B cell (primary cell): ENCODE measurements around the gene ADGRB2. TPM values are rescaled to one million over a fixed set of nuclear protein-coding genes. Genes with fewer than 3 reads are reported as not detected.

Experiments
- ATAC-seq: fragments of 200-7000 bp; cut with Tn5 transposase; one replicate; pipeline ENCODE4 v1.10.0; 2021; ENCODE audit warnings: low read depth, mild to moderate bottlenecking, moderate number of reproducible peaks, moderate library complexity
- CTCF ChIA-PET: fragments of 350-600 bp; sonication (Branson Sonifier 250); formaldehyde crosslinking; loops from one replicate; lab custom pipeline; 2021; ENCODE audit warnings: antibody characterized with exemption, inconsistent platforms; lab: Charles Lee
- POLR2A ChIA-PET: fragments of 350-600 bp; sonication (Branson Sonifier 250); formaldehyde crosslinking; loops from one replicate; lab custom pipeline; 2021; ENCODE audit warnings: antibody characterized with exemption; lab: Charles Lee
- DNase-seq: peaks from one replicate; pipeline ENCODE4 v3.0.0; 2013
- H2AFZ ChIP-seq: 2 replicates; pipeline ENCODE4 v1.6.1; 2012; ENCODE audit warnings: mild to moderate bottlenecking, low read depth, low read length; ENCODE audit not compliant: insufficient read depth, poor library complexity, severe bottlenecking
- H3K27ac ChIP-seq, 2 donors: 1 replicate in 1 of 2; 2 replicates in 1 of 2; pipeline ENCODE4 v1.5.1; 2012 to 2013; ENCODE audit warnings: low read length in 2 of 2, mild to moderate bottlenecking in 2 of 2, moderate library complexity in 1 of 2
- H3K27me3 ChIP-seq, 4 experiments: fragments of 200-600 bp in 1 of 4; sonication (generic) in 1 of 4; replicated peaks in 1 of 4; 1 replicate in 2 of 4; 2 replicates in 2 of 4; pipeline versions ENCODE4 v1.6.1 to v1.7.0; 2013 to 2016; ENCODE audit warnings: low read length in 3 of 4, mild to moderate bottlenecking in 2 of 4, mixed read lengths in 1 of 4, moderate library complexity in 1 of 4; ENCODE audit not compliant: insufficient read depth in 4 of 4, control insufficient read depth in 3 of 4; ENCODE audit errors: control extremely low read depth in 1 of 4
- H3K36me3 ChIP-seq, 2 experiments: replicated peaks in 1 of 2; 1 replicate in 1 of 2; 2 replicates in 1 of 2; pipeline versions ENCODE4 v1.6.1 to v1.7.1; 2013; ENCODE audit warnings: low read length in 1 of 2; ENCODE audit not compliant: insufficient read depth in 2 of 2, control insufficient read depth in 1 of 2; ENCODE audit errors: control extremely low read depth in 1 of 2, extremely low read depth in 1 of 2
- H3K4me1 ChIP-seq, 2 donors: fragments of 200-600 bp in 1 of 2; sonication (generic) in 1 of 2; 1 replicate in 1 of 2; 2 replicates in 1 of 2; pipeline versions ENCODE4 v1.5.1 to v1.6.1; 2013 to 2017; ENCODE audit warnings: low read length in 2 of 2; ENCODE audit not compliant: control insufficient read depth in 2 of 2, insufficient read depth in 2 of 2
- H3K4me2 ChIP-seq: replicated peaks from 2 replicates; pipeline ENCODE3; 2012; ENCODE audit warnings: mild to moderate bottlenecking, low read depth, low read length; ENCODE audit not compliant: poor library complexity, severe bottlenecking
- H3K4me3 ChIP-seq, 5 experiments: fragments of 200-600 bp in 1 of 5; sonication (generic) in 1 of 5; 1 replicate in 3 of 5; 2 replicates in 2 of 5; pipeline versions ENCODE4 v1.5.1 to v1.7.0; 2011 to 2016; ENCODE audit warnings: low read length in 4 of 5, mild to moderate bottlenecking in 4 of 5, low read depth in 2 of 5, control low read depth in 1 of 5, moderate library complexity in 1 of 5; ENCODE audit not compliant: insufficient read depth in 1 of 5; ENCODE audit errors: control extremely low read depth in 1 of 5, extremely low read depth in 1 of 5
- H3K79me2 ChIP-seq: fragments of 200-600 bp; sonication (generic); one replicate; pipeline ENCODE4 v1.6.0; 2016; ENCODE audit warnings: low read length; ENCODE audit not compliant: control insufficient read depth, insufficient read depth
- H3K9ac ChIP-seq: fragments of 200-600 bp; sonication (generic); 2 replicates; pipeline ENCODE4 v1.6.1; 2017; ENCODE audit warnings: mild to moderate bottlenecking, low read length, moderate library complexity
- H3K9me3 ChIP-seq, 3 donors: one replicate each; pipeline versions ENCODE4 v1.6.1 to v1.7.1; 2013; ENCODE audit warnings: low read length in 2 of 3; ENCODE audit not compliant: control insufficient read depth in 2 of 3, insufficient read depth in 1 of 3; ENCODE audit errors: control extremely low read depth in 1 of 3
- H4K20me1 ChIP-seq: 2 replicates; pipeline ENCODE4 v1.6.0; 2012; ENCODE audit warnings: mild to moderate bottlenecking, low read length; ENCODE audit not compliant: insufficient read depth, control insufficient read depth, poor library complexity, severe bottlenecking
- H3K27ac Mint-ChIP-seq: one replicate; pipeline ENCODE4 v1.8.0; 2021; ENCODE audit warnings: mixed read lengths
- H3K27me3 Mint-ChIP-seq: one replicate; pipeline ENCODE4 v1.8.0; 2021; ENCODE audit warnings: mixed read lengths
- H3K4me1 Mint-ChIP-seq: one replicate; pipeline ENCODE4 v1.8.0; 2021; ENCODE audit warnings: mixed read lengths
- H3K4me3 Mint-ChIP-seq: one replicate; pipeline ENCODE4 v1.8.0; 2021; ENCODE audit warnings: mixed read lengths
- H3K9me3 Mint-ChIP-seq: one replicate; pipeline ENCODE4 v1.8.0; 2022; ENCODE audit warnings: mixed read lengths; ENCODE audit not compliant: insufficient read depth
- EZH2 ChIP-seq: IDR thresholded peaks from 2 replicates; pipeline ENCODE4 v1.6.1; 2012; ENCODE audit warnings: borderline replicate concordance, low read depth, mild to moderate bottlenecking, moderate library complexity, low read length; ENCODE audit not compliant: insufficient read depth, poor library complexity, severe bottlenecking
- WGBS: methylation state at CpG from one replicate; pipeline ENCODE4 v1.1.5; 2013; ENCODE audit warnings: missing lambda C conversion rate; ENCODE audit not compliant: insufficient coverage; 5-methylcytosine and 5-hydroxymethylcytosine counted together
- intact Hi-C: fragments of 100-400 bp; cut with micrococcal nuclease; formaldehyde crosslinking; loops from one replicate; pipeline ENCODE4 v1.10.0; 2022
- polyA plus RNA-seq: library from polyadenylated mRNA; depleted of rRNA; stranded (reverse); fragments of >200 nt; gene quantifications from 2 replicates; pipeline ENCODE4 v1.2.3, GENCODE V29; 2012
- total RNA-seq, 2 donors: library from RNA; stranded (reverse); fragments of 120-200 nt in 1 of 2; gene quantifications; 1 replicate in 1 of 2; 2 replicates in 1 of 2; pipeline versions ENCODE4 v1.2.3 to v1.2.4, GENCODE V29; 2013 to 2022
- TF ChIP-seq, protein P1 (sequence below): fragments of 200-600 bp; IDR thresholded peaks from one replicate; pipeline ENCODE4 v1.8.0; 2022; ENCODE audit warnings: antibody characterized with exemption, mild to moderate bottlenecking

Gene ADGRB2
- total and polyA plus RNA-seq, 2 donors (not counting 1 experiment from before 2014, with no cell fraction given) = 1.9 to 2.7 TPM

DNA sequence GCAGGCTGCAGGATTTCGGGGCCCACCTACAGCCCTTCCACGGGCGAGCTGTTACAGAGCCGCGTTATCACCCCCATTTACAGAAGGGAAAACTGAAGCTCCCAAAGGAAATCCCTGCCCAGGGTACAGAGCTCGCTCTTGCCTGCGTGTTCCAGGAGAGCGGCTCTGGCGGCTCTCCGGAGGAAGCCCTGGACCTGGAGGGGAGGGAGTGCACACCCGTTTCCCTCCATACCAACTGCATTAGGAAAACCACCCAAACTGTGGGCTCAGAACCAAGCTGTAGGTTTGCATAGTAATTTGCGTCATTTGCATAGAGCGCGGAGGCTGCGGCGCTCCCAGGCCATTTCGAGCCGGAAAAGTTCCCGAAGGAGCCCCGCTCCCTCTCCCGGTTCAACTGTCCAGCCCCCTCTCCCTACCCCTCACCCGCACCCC lies 24.7 kb upstream of the ADGRB2 start:
- DNase-seq = peak; percentile 84
- Histone ChIP-seq H2AFZ (peak overlapping the region; percentile 87), H3K4me3 (peak overlapping the region; percentile 61 to 91 (median 79)), H3K27me3 (peaks cover 0 to 3% (median 0%) of the 10 kb centered on the region in 4 experiments), H3K79me2 (no peaks in the 10 kb centered on the region), H3K9me3 (no peaks in the 10 kb centered on the region), H3K27ac (peak overlapping the region; percentile 73 to 88), H4K20me1 (no peaks in the 10 kb centered on the region), H3K36me3 (no peaks in the 10 kb centered on the region), H3K4me2 (peak overlapping the region; percentile 99), H3K4me1 (peaks cover 32 to 40% of the 10 kb centered on the region in 2 donors), H3K9ac (peak overlapping the region; percentile 93)
- H3K4me1 Mint-ChIP-seq = peaks cover 40% of the 10 kb centered on the region
- H3K4me3 Mint-ChIP-seq = peak overlapping the region; percentile 96
- intact Hi-C loops = loop anchor here (1.0 to 10.0 kb wide), 10 partner anchors 28 to 1072 kb away; partner anchors contain the start of genes KHDRBS1, PEF1, PTP4A2 and SNRNP40
- TF ChIP-seq EZH2 = no peak
- TF ChIP-seq, protein P1, sequence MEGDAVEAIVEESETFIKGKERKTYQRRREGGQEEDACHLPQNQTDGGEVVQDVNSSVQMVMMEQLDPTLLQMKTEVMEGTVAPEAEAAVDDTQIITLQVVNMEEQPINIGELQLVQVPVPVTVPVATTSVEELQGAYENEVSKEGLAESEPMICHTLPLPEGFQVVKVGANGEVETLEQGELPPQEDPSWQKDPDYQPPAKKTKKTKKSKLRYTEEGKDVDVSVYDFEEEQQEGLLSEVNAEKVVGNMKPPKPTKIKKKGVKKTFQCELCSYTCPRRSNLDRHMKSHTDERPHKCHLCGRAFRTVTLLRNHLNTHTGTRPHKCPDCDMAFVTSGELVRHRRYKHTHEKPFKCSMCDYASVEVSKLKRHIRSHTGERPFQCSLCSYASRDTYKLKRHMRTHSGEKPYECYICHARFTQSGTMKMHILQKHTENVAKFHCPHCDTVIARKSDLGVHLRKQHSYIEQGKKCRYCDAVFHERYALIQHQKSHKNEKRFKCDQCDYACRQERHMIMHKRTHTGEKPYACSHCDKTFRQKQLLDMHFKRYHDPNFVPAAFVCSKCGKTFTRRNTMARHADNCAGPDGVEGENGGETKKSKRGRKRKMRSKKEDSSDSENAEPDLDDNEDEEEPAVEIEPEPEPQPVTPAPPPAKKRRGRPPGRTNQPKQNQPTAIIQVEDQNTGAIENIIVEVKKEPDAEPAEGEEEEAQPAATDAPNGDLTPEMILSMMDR = no peak
- ChIA-PET CTCF (interaction anchor here (0.7 to 9.5 kb wide), 58 partner anchors 9 to 639 kb away, joined by 3 to 199 read pairs (median 5); partner anchors contain the start of genes ADGRB2, PEF1, PTP4A2 and SPOCD1), POLR2A (interaction anchor here (0.6 to 3.0 kb wide), 11 partner anchors 9 to 284 kb away, joined by 3 to 28 read pairs (median 5); partner anchors contain the start of genes ADGRB2, PEF1, PTP4A2 and TMEM39B)
- 0% methylated on average over 13 of the region's 22 CpGs for WGBS
- no peaks in the 10 kb centered on the region for H3K9me3 Mint-ChIP-seq
- H3K27ac Mint-ChIP-seq = peak overlapping the region; percentile 98
- H3K27me3 Mint-ChIP-seq = peaks cover 3% of the 10 kb centered on the region
- peak; percentile 39 for ATAC-seq
